Natural killer cell (primary cell): Measurements from ENCODE around the gene ADIRF. TPM values are rescaled to one million over a fixed set of nuclear protein-coding genes. Genes with fewer than 3 reads are reported as not detected.
"Not testable (repeated sequence)": the region's sequence is repeated elsewhere in the genome, so short reads cannot be mapped to it uniquely, and the experiment has no call there.

Experiments used
- ATAC-seq, 3 donors: fragments of 150-1000 bp in 2 of 3; fragments of 200-7000 bp in 1 of 3; cut with Tn5 transposase; 1 replicate in 1 of 3; 2 replicates in 2 of 3; pipeline ENCODE4 v1.10.0; 2021; ENCODE audit warnings: mild to moderate bottlenecking in 2 of 3, moderate library complexity in 2 of 3
- DNase-seq, 2 donors: peaks; one replicate each; pipeline versions ENCODE4 v3.0.0 to v3.0.0-alpha.2; 2013 to 2021; ENCODE audit warnings: mixed read lengths in 1 of 2
- H3K27ac ChIP-seq: one replicate; pipeline ENCODE4 v1.5.1; 2013; ENCODE audit warnings: mild to moderate bottlenecking, low read length
- H3K27me3 ChIP-seq: one replicate; pipeline ENCODE4 v1.6.1; 2013; ENCODE audit warnings: low read length; ENCODE audit not compliant: control insufficient read depth, insufficient read depth
- H3K36me3 ChIP-seq: one replicate; pipeline ENCODE4 v1.6.1; 2013; ENCODE audit warnings: low read length; ENCODE audit not compliant: control insufficient read depth, insufficient read depth
- H3K4me1 ChIP-seq: one replicate; pipeline ENCODE4 v1.6.1; 2013; ENCODE audit warnings: low read length; ENCODE audit not compliant: control insufficient read depth, insufficient read depth
- H3K4me3 ChIP-seq: one replicate; pipeline ENCODE4 v1.5.1; 2013; ENCODE audit warnings: low read length
- H3K9me3 ChIP-seq: one replicate; pipeline ENCODE4 v1.6.1; 2013; ENCODE audit warnings: low read length; ENCODE audit not compliant: control insufficient read depth, insufficient read depth
- H3K27ac Mint-ChIP-seq, 2 donors: one replicate each; pipeline ENCODE4 v1.8.0; 2022; ENCODE audit warnings: mild to moderate bottlenecking in 2 of 2, mixed read lengths in 2 of 2, moderate library complexity in 1 of 2
- H3K27me3 Mint-ChIP-seq, 2 donors: one replicate each; pipeline ENCODE4 v1.8.0; 2022; ENCODE audit warnings: low read depth in 2 of 2, mixed read lengths in 2 of 2
- H3K36me3 Mint-ChIP-seq: one replicate; pipeline ENCODE4 v1.8.0; 2022; ENCODE audit warnings: mixed read lengths
- H3K4me1 Mint-ChIP-seq, 2 donors: one replicate each; pipeline ENCODE4 v1.8.0; 2022; ENCODE audit warnings: mixed read lengths in 2 of 2
- H3K4me3 Mint-ChIP-seq: one replicate; pipeline ENCODE4 v1.8.0; 2022; ENCODE audit warnings: mild to moderate bottlenecking, moderate library complexity, mixed read lengths
- H3K9me3 Mint-ChIP-seq, 2 donors: one replicate each; pipeline ENCODE4 v1.8.0; 2022; ENCODE audit warnings: mixed read lengths in 2 of 2
- CTCF ChIP-seq: fragments of 200-600 bp; IDR thresholded peaks from one replicate; pipeline ENCODE4 v1.8.0; 2022; ENCODE audit warnings: antibody characterized with exemption
- WGBS: methylation state at CpG from one replicate; pipeline ENCODE4 v1.1.7; 2013; ENCODE audit warnings: missing lambda C conversion rate; ENCODE audit not compliant: insufficient coverage; 5-methylcytosine and 5-hydroxymethylcytosine counted together
- intact Hi-C: fragments of 100-400 bp; cut with micrococcal nuclease; formaldehyde crosslinking; loops from one replicate; pipeline ENCODE4 v1.14.2; 2022
- total RNA-seq, 4 donors: library from RNA; stranded (reverse); fragments of 120-200 nt in 1 of 4; gene quantifications; one replicate each; pipeline versions ENCODE4 v1.2.3 to v1.2.4, GENCODE V29; 2013 to 2022

Gene ADIRF
- total RNA-seq, 3 donors from 2014 or later (not counting 1 experiment from before 2014, with no cell fraction given), result not detected

DNA sequence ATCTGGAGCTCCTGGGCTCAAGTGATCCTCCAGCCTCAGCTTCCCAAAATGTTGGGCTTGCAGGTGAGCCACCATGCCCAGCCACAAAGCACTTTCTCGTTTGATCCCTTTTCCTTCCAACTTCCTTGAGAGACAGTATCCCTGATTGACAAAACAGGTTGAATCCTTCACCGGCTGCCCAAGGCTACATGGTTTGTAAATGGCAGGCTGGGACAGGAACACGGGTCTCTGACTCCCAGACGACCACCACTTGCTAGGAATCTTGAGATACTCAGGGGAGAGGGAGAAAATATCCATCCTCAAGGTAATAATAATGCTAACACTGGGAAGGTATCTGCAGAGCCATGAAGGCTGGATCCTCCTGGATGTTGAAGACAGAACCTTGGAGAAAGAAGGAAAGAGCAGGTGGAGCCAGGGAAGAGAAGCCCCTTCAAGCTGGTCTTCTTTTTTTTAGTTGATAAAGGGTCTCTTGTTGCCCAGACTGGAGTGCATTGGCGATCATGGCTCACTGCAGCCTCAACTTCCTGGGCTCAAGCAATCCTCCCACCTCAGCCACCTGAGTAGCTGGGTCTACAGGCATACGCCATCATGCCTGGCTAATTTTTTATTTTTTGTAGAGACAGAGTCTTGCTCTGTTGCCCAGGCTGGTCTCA, 30.7 kb upstream of the ADIRF start:
- Histone ChIP-seq H3K4me1 (peaks cover 7% of the 10 kb centered on the region), H3K4me3 (no peak overlapping the region), H3K27me3 (no peaks in the 10 kb centered on the region), H3K27ac (no peak overlapping the region), H3K36me3 (no peaks in the 10 kb centered on the region), H3K9me3 (no peaks in the 10 kb centered on the region)
- H3K9me3 Mint-ChIP-seq, result no peaks in the 10 kb centered on the region
- ATAC-seq, result no peak
- DNase-seq, result no peak
- H3K27me3 Mint-ChIP-seq, result no peaks in the 10 kb centered on the region
- intact Hi-C loops, result no loop called here
- 78% methylated on average over 6 of the region's 6 CpGs for WGBS
- no peak for TF ChIP-seq CTCF
- no peak overlapping the region for H3K4me3 Mint-ChIP-seq
- H3K27ac Mint-ChIP-seq, result no peak overlapping the region
- peaks cover 3 to 6% of the 10 kb centered on the region in 2 donors for H3K4me1 Mint-ChIP-seq
- H3K36me3 Mint-ChIP-seq, result no peaks in the 10 kb centered on the region

GRCh38 chr10:86938260-86938659, 30.0 kb upstream of the ADIRF start:
- H3K9me3 Mint-ChIP-seq, result no peaks in the 10 kb centered on the region
- no peak for ATAC-seq
- intact Hi-C loops, result no loop called here

GRCh38 chr10:86940076-86940475, 28.2 kb upstream of the ADIRF start:
- H3K4me1 ChIP-seq, H3K27ac ChIP-seq, H3K27me3 ChIP-seq, H3K4me3 Mint-ChIP-seq, intact Hi-C loops, H3K27me3 Mint-ChIP-seq, H3K9me3 Mint-ChIP-seq, H3K36me3 Mint-ChIP-seq, ATAC-seq, DNase-seq, H3K9me3 ChIP-seq, H3K4me1 Mint-ChIP-seq, H3K4me3 ChIP-seq, H3K36me3 ChIP-seq: not testable (repeated sequence)
- WGBS, result 92% methylated on average over 16 of the region's 16 CpGs
- H3K27ac Mint-ChIP-seq, result peak overlapping the region in 1 of 2 donors; percentile 73

More at GRCh38 chr10:86938260-86938659, 30.0 kb upstream of the ADIRF start:
- Histone ChIP-seq H3K27ac (no peak overlapping the region), H3K36me3 (no peaks in the 10 kb centered on the region), H3K4me1 (peaks cover 7% of the 10 kb centered on the region), H3K27me3 (no peaks in the 10 kb centered on the region), H3K9me3 (no peaks in the 10 kb centered on the region), H3K4me3 (no peak overlapping the region)
- WGBS, result 90% methylated on average over 2 of the region's 2 CpGs
- no peak for TF ChIP-seq CTCF
- no peaks in the 10 kb centered on the region for H3K27me3 Mint-ChIP-seq
- no peaks in the 10 kb centered on the region for H3K36me3 Mint-ChIP-seq
- peak in 1 of 2 donors; percentile 9 for DNase-seq
- peaks cover 3 to 6% of the 10 kb centered on the region in 2 donors for H3K4me1 Mint-ChIP-seq
- H3K4me3 Mint-ChIP-seq, result no peak overlapping the region
- H3K27ac Mint-ChIP-seq, result no peak overlapping the region

DNA sequence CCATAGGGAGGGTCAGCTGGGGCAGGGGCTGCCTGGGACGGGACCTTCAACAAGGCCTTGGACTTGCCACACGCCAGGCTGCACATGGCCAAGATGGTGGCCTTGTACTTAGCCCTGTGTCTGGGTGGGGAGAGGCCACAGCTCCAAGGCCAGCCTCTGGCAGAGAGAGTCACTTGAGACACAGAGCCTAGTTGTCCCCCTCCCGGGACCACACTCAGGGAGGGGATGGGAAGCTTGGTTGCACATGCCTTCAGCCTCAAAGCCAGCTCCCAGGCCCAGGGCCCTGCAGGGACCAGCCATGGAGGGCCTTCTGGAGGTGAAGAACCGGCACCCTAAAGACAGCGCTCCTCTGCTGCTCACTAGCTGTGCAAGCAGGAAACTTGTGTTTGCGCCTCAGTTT, 27.6 kb upstream of the ADIRF start:
- ATAC-seq (no peak), DNase-seq (no peak)
- no peaks in the 10 kb centered on the region for H3K9me3 ChIP-seq
- Mint-ChIP-seq H3K36me3 (no peaks in the 10 kb centered on the region), H3K27ac (no peak overlapping the region), H3K9me3 (no peaks in the 10 kb centered on the region), H3K4me1 (peaks cover 3 to 6% of the 10 kb centered on the region in 2 donors), H3K4me3 (no peak overlapping the region), H3K27me3 (no peaks in the 10 kb centered on the region)
- intact Hi-C loops, result no loop called here
- 89% methylated on average over 6 of the region's 6 CpGs for WGBS
- H3K27me3 ChIP-seq, result no peaks in the 10 kb centered on the region
- no peaks in the 10 kb centered on the region for H3K36me3 ChIP-seq
- H3K4me3 ChIP-seq, result no peak overlapping the region
- no peak for TF ChIP-seq CTCF
- no peak overlapping the region for H3K27ac ChIP-seq
- H3K4me1 ChIP-seq, result peaks cover 7% of the 10 kb centered on the region
